ENCODE data around the gene IGLON5. TPM values are rescaled to one million over a fixed set of nuclear protein-coding genes. Genes with fewer than 3 reads are reported as not detected.

Gene IGLON5
- total RNA-seq, 1 donor from 2014 or later: 44.8 TPM

- Mint-ChIP-seq H3K27ac (no peak overlapping the region), H3K4me3 (ENCODE audit: low read depth) (no peak overlapping the region), H3K36me3 (ENCODE audit: insufficient read depth) (peaks cover 8% of the 10 kb centered on the region), H3K4me1 (ENCODE audit: low read depth) (peaks cover 4% of the 10 kb centered on the region), H3K27me3 (peaks cover 22% of the 10 kb centered on the region), H3K9me3 (ENCODE audit: low read depth) (no peaks in the 10 kb centered on the region)
- TF ChIP-seq, protein P1, sequence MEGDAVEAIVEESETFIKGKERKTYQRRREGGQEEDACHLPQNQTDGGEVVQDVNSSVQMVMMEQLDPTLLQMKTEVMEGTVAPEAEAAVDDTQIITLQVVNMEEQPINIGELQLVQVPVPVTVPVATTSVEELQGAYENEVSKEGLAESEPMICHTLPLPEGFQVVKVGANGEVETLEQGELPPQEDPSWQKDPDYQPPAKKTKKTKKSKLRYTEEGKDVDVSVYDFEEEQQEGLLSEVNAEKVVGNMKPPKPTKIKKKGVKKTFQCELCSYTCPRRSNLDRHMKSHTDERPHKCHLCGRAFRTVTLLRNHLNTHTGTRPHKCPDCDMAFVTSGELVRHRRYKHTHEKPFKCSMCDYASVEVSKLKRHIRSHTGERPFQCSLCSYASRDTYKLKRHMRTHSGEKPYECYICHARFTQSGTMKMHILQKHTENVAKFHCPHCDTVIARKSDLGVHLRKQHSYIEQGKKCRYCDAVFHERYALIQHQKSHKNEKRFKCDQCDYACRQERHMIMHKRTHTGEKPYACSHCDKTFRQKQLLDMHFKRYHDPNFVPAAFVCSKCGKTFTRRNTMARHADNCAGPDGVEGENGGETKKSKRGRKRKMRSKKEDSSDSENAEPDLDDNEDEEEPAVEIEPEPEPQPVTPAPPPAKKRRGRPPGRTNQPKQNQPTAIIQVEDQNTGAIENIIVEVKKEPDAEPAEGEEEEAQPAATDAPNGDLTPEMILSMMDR (IDR thresholded peaks at IDR 0.05; ENCODE audit: unreplicated experiment): no peak
- DNase-seq (ENCODE audit: low spot score, unreplicated experiment): no peak
Measured at GRCh38 chr19:51345076-51345620, 33.7 kb downstream of the IGLON5 start.

DNA sequence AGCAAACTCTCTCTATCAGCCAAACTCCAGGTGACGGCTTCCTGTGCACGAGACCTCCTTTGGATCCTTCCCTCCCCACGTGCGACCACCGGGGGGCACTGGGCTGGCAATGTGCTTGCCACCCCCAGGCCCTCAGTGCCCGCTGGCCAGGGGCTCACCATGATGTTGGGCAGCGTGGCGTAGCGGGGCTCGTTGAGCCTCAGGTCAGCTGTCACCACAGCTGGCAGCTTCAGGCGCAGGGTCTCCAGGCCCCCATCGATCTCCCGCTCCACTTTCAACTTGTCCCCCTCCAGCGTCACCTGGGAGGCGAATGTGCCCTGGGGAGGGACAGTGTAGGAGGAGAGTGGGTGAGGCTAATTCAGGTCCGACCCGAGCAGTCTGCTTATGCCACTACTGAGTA lies 35.3 kb downstream of the IGLON5 start:
- Mint-ChIP-seq H3K4me3 (ENCODE audit: low read depth) (no peak overlapping the region), H3K27me3 (peaks cover 12% of the 10 kb centered on the region), H3K36me3 (ENCODE audit: insufficient read depth) (peaks cover 10% of the 10 kb centered on the region), H3K27ac (no peak overlapping the region), H3K9me3 (ENCODE audit: low read depth) (no peaks in the 10 kb centered on the region), H3K4me1 (ENCODE audit: low read depth) (peaks cover 4% of the 10 kb centered on the region)
- no peak for DNase-seq (ENCODE audit: low spot score, unreplicated experiment)
- TF ChIP-seq, protein P1 (IDR thresholded peaks at IDR 0.05; ENCODE audit: unreplicated experiment): no peak

DNA sequence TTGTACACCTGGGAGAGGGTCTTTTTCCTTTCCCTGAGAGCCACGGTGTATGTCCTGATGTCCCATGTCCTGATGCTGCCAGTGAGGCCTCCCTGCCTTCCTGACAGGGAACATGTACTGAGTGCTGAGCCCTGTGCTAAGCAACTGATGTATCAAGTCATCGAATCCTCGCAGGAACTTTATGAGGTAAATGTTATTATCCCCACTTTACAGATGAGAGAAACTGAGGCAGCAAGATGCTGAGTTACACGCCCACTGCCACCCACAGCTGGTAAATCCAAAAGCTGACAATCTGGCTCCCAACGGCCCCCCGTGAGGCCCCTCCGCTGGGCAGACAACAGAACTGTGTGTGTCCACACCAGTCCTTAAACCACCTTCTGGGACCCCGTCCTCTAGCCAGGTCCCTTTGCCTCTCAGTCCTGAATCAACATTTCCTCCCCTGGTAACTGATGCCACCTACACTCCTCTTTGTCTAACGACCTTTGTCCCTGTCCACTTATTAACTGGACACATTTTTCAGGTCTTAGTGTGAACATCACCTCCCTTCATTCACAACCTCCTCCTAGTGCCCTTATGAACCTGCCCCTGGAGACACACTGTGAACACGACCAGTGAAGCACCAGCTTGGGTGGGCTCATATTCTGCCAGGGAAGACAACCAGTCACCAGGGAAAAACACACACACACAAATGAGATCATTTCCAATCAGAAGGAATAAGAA lies 35.9 kb downstream of the IGLON5 start:
- no peaks in the 10 kb centered on the region for H3K9me3 Mint-ChIP-seq (ENCODE audit: low read depth)
- no peak overlapping the region for H3K27ac Mint-ChIP-seq
- TF ChIP-seq, protein P1 (IDR thresholded peaks at IDR 0.05; ENCODE audit: unreplicated experiment): no peak
- H3K36me3 Mint-ChIP-seq (ENCODE audit: insufficient read depth): peaks cover 14% of the 10 kb centered on the region
- peaks cover 4% of the 10 kb centered on the region for H3K4me1 Mint-ChIP-seq (ENCODE audit: low read depth)
- no peak for DNase-seq (ENCODE audit: low spot score, unreplicated experiment)
- no peak overlapping the region for H3K4me3 Mint-ChIP-seq (ENCODE audit: low read depth)
- H3K27me3 Mint-ChIP-seq: peaks cover 8% of the 10 kb centered on the region

- no peak for DNase-seq (ENCODE audit: low spot score, unreplicated experiment)
- Mint-ChIP-seq H3K27me3 (no peaks in the 10 kb centered on the region), H3K4me3 (ENCODE audit: low read depth) (no peak overlapping the region), H3K27ac (no peak overlapping the region), H3K9me3 (ENCODE audit: low read depth) (peaks cover 3% of the 10 kb centered on the region), H3K4me1 (ENCODE audit: low read depth) (peaks cover 20% of the 10 kb centered on the region), H3K36me3 (ENCODE audit: insufficient read depth) (peaks cover 9% of the 10 kb centered on the region)
- TF ChIP-seq, protein P1 (IDR thresholded peaks at IDR 0.05; ENCODE audit: unreplicated experiment): no peak
Measured at GRCh38 chr19:51351266-51351990, 40.0 kb downstream of the IGLON5 start.

GRCh38 chr19:51352783-51353360 lies 41.4 kb downstream of the IGLON5 start:
- H3K4me1 Mint-ChIP-seq (ENCODE audit: low read depth): peaks cover 17% of the 10 kb centered on the region
- H3K36me3 Mint-ChIP-seq (ENCODE audit: insufficient read depth): peaks cover 9% of the 10 kb centered on the region
- H3K9me3 Mint-ChIP-seq (ENCODE audit: low read depth): peaks cover 3% of the 10 kb centered on the region
- no peaks in the 10 kb centered on the region for H3K27me3 Mint-ChIP-seq
- no peak for DNase-seq (ENCODE audit: low spot score, unreplicated experiment)
- H3K27ac Mint-ChIP-seq: no peak overlapping the region
- TF ChIP-seq, protein P1 (IDR thresholded peaks at IDR 0.05; ENCODE audit: unreplicated experiment): no peak
- H3K4me3 Mint-ChIP-seq (ENCODE audit: low read depth): no peak overlapping the region
